DOHH2 (cell line): ENCODE data around the gene INSC.

Experiments used
- H3F3A ChIP-seq: fragments of 200-600 bp; sonication (generic), shearing (Covaris generic); 2 replicates; pipeline ENCODE4 v1.6.0; 2016; ENCODE audit warnings: antibody characterized with exemption, mild to moderate bottlenecking; ENCODE audit not compliant: control insufficient read depth, insufficient read depth
- H3K27ac ChIP-seq: fragments of 200-600 bp; sonication (generic); 2 replicates; pipeline ENCODE4 v1.5.1; 2014; ENCODE audit warnings: low read depth, mild to moderate bottlenecking, low read length, moderate library complexity
- H3K27me3 ChIP-seq: fragments of 200-600 bp; sonication (generic); 2 replicates; pipeline ENCODE4 v1.6.1; 2014; ENCODE audit warnings: mild to moderate bottlenecking, low read length, mixed read lengths; ENCODE audit not compliant: control insufficient read depth
- H3K36me3 ChIP-seq: fragments of 200-600 bp; sonication (generic); 2 replicates; pipeline ENCODE4 v1.6.1; 2014; ENCODE audit warnings: mild to moderate bottlenecking, low read length, moderate library complexity, mixed read lengths; ENCODE audit not compliant: control insufficient read depth
- H3K4me1 ChIP-seq: fragments of 200-600 bp; sonication (generic); 2 replicates; pipeline ENCODE4 v1.6.1; 2014; ENCODE audit warnings: mild to moderate bottlenecking, low read length, mixed read lengths; ENCODE audit not compliant: control insufficient read depth
- H3K4me2 ChIP-seq: fragments of 200-600 bp; sonication (generic); 2 replicates; pipeline ENCODE4 v1.6.0; 2014; ENCODE audit warnings: mild to moderate bottlenecking, low read length, moderate library complexity
- H3K4me3 ChIP-seq: fragments of 200-600 bp; sonication (generic); 2 replicates; pipeline ENCODE4 v1.5.1; 2014; ENCODE audit warnings: mild to moderate bottlenecking, low read length, mixed read lengths
- H3K79me2 ChIP-seq: fragments of 200-600 bp; sonication (generic); 2 replicates; pipeline ENCODE4 v1.6.1; 2014; ENCODE audit warnings: mild to moderate bottlenecking, low read length, mixed read lengths; ENCODE audit not compliant: control insufficient read depth
- H3K9me2 ChIP-seq: fragments of 200-600 bp; sonication (generic); replicated peaks from 2 replicates; pipeline ENCODE4 v1.6.1; 2014; ENCODE audit warnings: mild to moderate bottlenecking, low read length, mixed read lengths; ENCODE audit not compliant: control insufficient read depth
- H3K9me3 ChIP-seq: fragments of 200-600 bp; sonication (generic); 2 replicates; pipeline ENCODE4 v1.6.1; 2014; ENCODE audit warnings: antibody characterized with exemption, low read length, mixed read lengths; ENCODE audit not compliant: control insufficient read depth, insufficient read depth
- H4K20me1 ChIP-seq: fragments of 200-600 bp; sonication (generic); 2 replicates; pipeline ENCODE4 v1.6.0; 2014; ENCODE audit warnings: low read depth, mild to moderate bottlenecking, antibody characterized with exemption, low read length, moderate library complexity; ENCODE audit not compliant: control insufficient read depth, insufficient read depth
- CTCF ChIP-seq: fragments of 200-600 bp; sonication (generic); IDR thresholded peaks from one replicate; pipeline ENCODE4 v1.5.1; 2014; ENCODE audit warnings: antibody characterized with exemption, mild to moderate bottlenecking, low read depth, low read length; ENCODE audit not compliant: poor library complexity, severe bottlenecking
- EZH2phosphoT487 ChIP-seq: fragments of 200-600 bp; sonication (generic); IDR thresholded peaks from 2 replicates; pipeline ENCODE4 v1.6.1; 2017; ENCODE audit warnings: borderline replicate concordance, mild to moderate bottlenecking, antibody characterized with exemption, low read length, moderate library complexity, mixed read lengths

The INSC gene

GRCh38 chr11:15266999-15267398 lies 152.3 kb downstream of the INSC start:
- Histone ChIP-seq H3K27ac (no peak overlapping the region), H3K27me3 (no peaks in the 10 kb centered on the region), H3K79me2 (no peaks in the 10 kb centered on the region), H3K4me3 (no peak overlapping the region), H3K36me3 (no peaks in the 10 kb centered on the region), H3K9me2 (no peaks in the 10 kb centered on the region), H3K4me2 (no peak overlapping the region), H3K9me3 (no peaks in the 10 kb centered on the region), H4K20me1 (no peaks in the 10 kb centered on the region), H3K4me1 (no peaks in the 10 kb centered on the region), H3F3A (no peaks in the 10 kb centered on the region)
- TF ChIP-seq EZH2phosphoT487 (no peak), CTCF (no peak)

GRCh38 chr11:15268598-15268997 lies 153.9 kb downstream of the INSC start:
- Histone ChIP-seq H3K27ac (no peak overlapping the region), H3K9me3 (no peaks in the 10 kb centered on the region), H3K36me3 (no peaks in the 10 kb centered on the region), H3K4me3 (no peak overlapping the region), H3K4me1 (no peaks in the 10 kb centered on the region), H3K4me2 (no peak overlapping the region), H3K9me2 (no peaks in the 10 kb centered on the region), H3F3A (no peaks in the 10 kb centered on the region), H3K79me2 (no peaks in the 10 kb centered on the region), H4K20me1 (no peaks in the 10 kb centered on the region), H3K27me3 (no peaks in the 10 kb centered on the region)
- TF ChIP-seq CTCF = no peak
- TF ChIP-seq EZH2phosphoT487 = no peak

- no peaks in the 10 kb centered on the region for H3K9me3 ChIP-seq
- no peak overlapping the region for H3K4me3 ChIP-seq
- H3K4me2 ChIP-seq = no peak overlapping the region
- no peaks in the 10 kb centered on the region for H3K27me3 ChIP-seq
- H4K20me1 ChIP-seq = no peaks in the 10 kb centered on the region
- no peaks in the 10 kb centered on the region for H3K9me2 ChIP-seq
- H3F3A ChIP-seq = no peaks in the 10 kb centered on the region
- no peak overlapping the region for H3K27ac ChIP-seq
- no peaks in the 10 kb centered on the region for H3K4me1 ChIP-seq
- H3K79me2 ChIP-seq = no peaks in the 10 kb centered on the region
- no peaks in the 10 kb centered on the region for H3K36me3 ChIP-seq
- no peak for TF ChIP-seq EZH2phosphoT487
- TF ChIP-seq CTCF = no peak
Observed at GRCh38 chr11:15275141-15275540, 160.4 kb downstream of the INSC start.

GRCh38 chr11:15276621-15277020 lies 161.9 kb downstream of the INSC start:
- no peak overlapping the region for H3K4me2 ChIP-seq
- no peaks in the 10 kb centered on the region for H3F3A ChIP-seq
- no peaks in the 10 kb centered on the region for H3K36me3 ChIP-seq

More at GRCh38 chr11:15276621-15277020, 161.9 kb downstream of the INSC start:
- no peaks in the 10 kb centered on the region for H4K20me1 ChIP-seq
- no peaks in the 10 kb centered on the region for H3K79me2 ChIP-seq
- TF ChIP-seq CTCF = no peak
- no peak for TF ChIP-seq EZH2phosphoT487
- H3K27me3 ChIP-seq = no peaks in the 10 kb centered on the region
- H3K4me3 ChIP-seq = no peak overlapping the region
- no peak overlapping the region for H3K27ac ChIP-seq
- H3K9me2 ChIP-seq = no peaks in the 10 kb centered on the region
- no peaks in the 10 kb centered on the region for H3K4me1 ChIP-seq
- H3K9me3 ChIP-seq = no peaks in the 10 kb centered on the region
